HG02840 (cell line): Measurements from ENCODE around the gene RTP5.
"Not testable (repeated sequence)": the region's sequence is repeated elsewhere in the genome, so short reads cannot be mapped to it uniquely, and the experiment has no call there.

Experiments
- ATAC-seq: cut with Tn5 transposase; IDR thresholded peaks from one replicate; pipeline ENCODE4 v1.9.1; 2021; ENCODE audit warnings: mild to moderate bottlenecking, moderate library complexity, moderate number of reproducible peaks; ENCODE audit not compliant: unreplicated experiment, low FRiP score

The RTP5 gene

DNA sequence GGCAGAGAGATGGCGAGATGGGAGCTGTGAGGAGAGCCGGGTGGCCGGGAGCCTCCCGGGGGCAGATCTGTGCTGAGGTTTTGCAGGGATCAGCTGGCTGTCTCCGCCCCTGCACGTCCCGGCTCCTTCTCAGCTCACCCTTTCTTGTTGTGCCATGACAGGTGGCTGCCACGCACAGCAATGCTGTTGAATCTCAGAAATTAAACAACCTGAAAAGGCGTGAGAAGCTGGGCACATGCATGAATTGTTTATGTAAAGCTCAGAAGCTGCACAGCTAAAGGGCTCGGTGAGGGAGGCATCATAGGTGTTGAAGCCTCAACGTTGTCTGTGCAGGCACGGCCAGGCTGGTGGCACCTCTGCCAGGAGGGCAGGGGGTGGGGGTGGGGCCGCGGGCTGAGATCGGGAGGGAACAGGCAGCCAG is 858 bp upstream of the RTP5 start:
- no peak for ATAC-seq

DNA sequence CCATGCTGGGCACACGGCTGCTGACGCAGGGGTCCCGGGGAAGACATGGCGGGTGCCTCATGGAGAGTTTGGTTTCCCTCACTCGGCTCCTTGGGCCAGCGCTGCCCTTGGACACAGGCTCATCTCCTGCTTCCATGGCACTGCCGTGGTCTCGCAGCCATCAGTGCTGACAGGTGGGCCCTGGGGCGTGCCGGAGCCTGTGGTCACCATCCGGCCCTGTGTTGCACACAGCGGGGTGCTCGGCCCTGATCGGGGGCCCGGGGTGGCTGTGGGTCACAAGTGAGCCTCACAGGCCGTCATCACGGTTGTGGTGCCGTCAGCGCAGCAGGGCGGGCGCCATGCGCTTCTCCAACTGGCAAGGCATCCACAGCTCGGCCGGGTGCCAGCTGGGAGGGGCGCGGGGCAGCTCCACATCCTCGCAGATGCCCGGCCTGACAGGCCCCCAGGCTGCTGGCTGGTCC is 582 bp downstream of the RTP5 start:
- ATAC-seq = no peak

DNA sequence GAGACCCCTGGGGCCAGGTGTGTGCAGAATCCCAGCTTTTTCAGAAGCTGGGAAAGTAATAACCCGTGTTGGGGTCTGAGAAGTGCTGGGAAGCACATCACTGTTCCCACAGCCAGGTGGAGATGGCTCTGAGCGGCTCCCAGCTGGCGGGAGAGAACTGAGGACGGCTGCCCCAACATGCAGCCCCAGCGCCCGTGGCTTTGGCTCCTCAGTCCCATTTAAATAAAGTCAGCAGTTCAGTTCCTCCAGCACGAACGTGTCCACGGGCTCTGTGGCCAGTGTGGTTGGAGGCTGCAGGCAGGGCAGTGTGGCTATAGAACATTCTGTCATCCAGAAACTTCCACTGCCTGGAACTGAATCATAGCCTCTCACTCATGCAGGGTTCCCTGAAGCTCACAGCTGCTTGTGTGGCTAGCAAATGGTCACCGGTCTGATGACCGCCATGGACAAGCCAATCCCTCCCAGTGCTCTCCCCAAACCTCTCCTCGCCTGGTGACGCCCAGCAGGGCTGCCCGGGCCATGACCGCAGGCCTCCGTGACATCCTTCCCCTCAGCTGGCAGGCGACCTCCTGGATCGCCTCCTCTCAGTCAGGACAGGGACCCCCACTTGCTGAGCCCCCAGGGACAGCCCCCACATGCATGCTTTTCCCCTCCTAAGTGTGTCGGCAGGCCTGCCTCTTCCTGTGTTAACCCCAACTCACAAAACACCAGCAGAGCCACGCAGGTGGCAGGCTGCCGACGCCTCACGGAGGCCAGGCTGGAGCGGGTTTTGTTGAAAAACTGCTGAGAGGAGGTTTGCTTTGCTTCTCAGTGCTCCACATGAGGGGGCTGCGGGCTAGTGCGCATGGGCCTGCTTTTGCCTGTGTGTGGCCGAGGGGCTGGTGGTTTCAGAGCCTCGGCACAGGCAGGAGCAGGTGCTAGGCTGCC is 1.3 kb downstream of the RTP5 start:
- no peak for ATAC-seq

DNA sequence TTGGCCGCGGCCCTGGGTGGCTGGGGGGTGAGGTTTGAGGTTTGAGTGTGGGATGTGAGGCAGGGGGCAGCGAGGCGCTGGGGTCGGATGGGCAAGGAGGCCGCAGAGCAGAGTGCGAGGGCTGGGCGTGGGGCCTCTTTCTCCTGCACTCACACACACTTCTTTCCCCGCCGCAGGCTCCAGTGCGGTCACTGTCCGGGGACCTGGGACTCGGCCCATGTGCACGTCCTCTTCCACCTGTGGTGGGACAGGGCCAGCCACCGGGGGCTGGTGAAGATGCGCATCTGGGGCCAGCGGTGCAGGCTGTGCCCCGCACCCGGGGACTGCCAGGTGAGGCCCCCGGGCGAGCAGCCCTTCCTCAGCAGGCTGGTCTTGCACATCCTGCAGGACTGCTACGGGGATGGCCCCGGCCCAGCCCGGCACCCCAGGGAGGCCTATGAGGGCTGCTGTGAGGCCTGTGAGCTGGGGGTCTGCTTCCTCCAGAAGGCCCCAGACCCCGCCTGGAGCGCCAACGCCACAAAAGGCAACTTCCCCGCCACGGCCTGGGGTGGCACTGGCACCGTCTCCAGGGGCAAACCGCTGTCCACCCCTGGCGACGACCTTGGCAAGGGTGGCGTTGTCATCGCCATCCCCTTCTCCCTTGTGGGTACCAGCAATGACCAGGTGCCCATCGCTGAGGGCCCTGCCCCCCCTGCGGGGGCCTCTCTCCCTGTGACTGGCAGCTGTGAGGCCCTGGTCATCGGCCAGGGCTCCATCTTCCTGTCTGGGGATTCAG is 2.2 kb downstream of the RTP5 start:
- ATAC-seq = no peak

GRCh38 chr2:241872313-241872642 is 2.7 kb downstream of the RTP5 start:
- no peak for ATAC-seq

DNA sequence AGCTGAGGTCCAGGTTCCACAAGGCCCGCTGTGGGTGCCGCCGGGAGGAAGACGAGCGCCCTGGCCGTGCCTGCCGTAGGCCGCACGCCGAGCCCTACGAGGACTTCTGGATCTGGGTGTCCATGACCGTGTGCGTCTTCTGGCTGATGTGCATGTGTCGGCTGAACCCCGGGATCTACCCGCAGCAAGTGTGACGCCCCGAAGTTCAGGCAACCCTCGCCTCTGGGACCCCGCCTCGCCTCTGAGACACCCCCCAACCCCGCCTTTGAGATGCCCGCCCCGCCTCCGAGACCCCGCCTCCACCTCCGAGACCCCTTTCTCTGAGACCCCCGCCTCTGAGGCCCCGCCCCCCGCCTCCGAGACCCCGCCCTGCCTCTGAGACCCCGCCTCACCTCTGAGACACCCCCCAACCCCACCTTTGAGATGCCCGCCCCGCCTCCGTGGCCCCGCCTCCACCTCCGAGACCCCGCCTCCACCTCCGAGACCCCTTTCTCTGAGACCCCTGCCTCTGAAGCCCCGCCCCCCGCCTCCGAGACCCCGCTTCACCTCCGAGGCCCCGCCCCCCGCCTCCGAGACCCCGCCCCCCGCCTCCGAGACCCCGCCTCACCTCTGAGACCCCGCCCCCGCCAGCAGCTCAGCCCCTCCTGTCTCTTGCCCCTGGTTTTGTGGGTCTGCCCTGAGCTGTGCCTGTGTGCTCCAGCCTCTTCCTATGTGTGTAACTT is 3.7 kb downstream of the RTP5 start:
- ATAC-seq = no peak

DNA sequence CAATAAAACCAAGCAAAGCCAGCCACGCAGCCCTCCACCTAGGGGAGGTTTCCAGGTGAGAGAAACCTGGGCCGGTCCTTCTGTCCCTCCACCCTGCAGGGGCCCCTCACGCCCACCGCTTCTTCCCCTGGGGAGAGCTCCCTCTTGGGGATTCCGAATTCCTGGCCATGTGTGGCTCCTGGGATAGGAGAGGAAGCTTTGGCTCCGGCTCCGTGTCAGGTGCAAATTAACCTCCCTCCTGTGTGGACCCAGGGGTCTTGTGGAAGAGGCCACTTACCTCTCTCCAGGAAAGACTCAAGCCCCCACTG is 4.2 kb downstream of the RTP5 start:
- no peak for ATAC-seq

- ATAC-seq = no peak
Observed at GRCh38 chr2:241874277-241874925, 4.9 kb downstream of the RTP5 start.

GRCh38 chr2:241875754-241876527 is 6.4 kb downstream of the RTP5 start:
- ATAC-seq = not testable (repeated sequence)

- no peak for ATAC-seq
Observed at GRCh38 chr2:241876528-241877196, 7.1 kb downstream of the RTP5 start.

DNA sequence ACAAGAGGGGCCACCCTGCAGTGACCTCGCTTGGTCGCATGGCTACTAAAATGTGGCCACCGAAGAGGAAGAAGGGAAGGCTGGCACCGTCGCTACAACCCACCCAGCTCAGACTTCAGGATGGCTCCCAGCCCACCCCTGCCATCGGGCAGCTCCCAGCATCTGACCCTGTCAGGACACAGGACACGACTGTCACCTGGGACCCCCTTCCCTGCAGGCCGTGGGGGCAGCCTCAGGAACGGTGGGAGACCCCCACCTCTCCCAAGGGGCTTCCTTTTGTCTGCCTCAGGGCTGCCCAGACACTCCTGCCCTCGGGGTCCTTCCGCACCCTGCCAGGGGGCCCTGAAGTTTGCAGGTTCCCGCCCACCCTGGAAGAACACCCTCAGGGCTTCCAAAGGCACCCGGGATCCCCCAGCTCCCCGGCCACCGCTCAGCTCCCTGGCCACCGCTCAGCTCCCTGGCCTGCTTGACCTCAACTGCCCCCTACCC is 7.7 kb downstream of the RTP5 start:
- no peak for ATAC-seq

GRCh38 chr2:241877989-241878970 is 8.8 kb downstream of the RTP5 start:
- no peak for ATAC-seq

- no peak for ATAC-seq
Observed at GRCh38 chr2:241879326-241879725, 9.8 kb downstream of the RTP5 start.

- no peak for ATAC-seq
Observed at GRCh38 chr2:241880311-241881073, 11.0 kb downstream of the RTP5 start.

- peak; percentile 54 for ATAC-seq
Observed at GRCh38 chr2:241882091-241882625, 12.6 kb downstream of the RTP5 start.

GRCh38 chr2:241884951-241885290 is 15.4 kb downstream of the RTP5 start:
- no peak for ATAC-seq

DNA sequence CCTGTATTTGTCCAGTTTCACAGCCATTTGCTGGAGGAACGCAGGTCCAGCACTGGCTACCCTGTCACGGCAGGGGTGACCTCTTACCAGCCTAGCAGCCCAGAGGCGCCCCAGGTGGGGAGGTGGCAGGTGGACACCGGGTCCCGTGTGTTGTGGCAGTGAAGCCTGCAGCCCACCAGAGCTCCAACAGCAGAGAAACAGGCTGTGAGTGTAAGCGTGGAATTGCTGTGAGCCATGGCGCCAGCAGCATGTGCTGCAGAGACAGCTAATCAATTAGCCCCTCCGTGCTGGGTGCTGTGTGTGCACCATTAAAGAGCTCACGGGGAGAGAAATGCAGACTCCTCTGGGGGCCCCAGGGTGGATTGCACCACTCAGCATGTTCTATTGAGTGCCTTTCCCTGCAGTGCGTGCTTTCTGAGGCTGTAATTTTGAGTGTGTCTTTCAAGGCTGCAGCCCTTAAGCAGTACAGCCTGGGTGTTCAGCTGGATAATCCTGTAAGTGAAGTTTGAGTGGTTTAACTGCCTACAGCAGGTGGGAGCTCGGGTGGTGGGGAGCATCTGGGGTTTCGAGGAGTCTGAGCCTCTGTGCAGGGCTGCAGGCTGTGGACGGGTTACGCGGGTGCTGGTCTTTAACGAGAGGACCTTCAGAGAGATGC is 15.9 kb downstream of the RTP5 start:
- ATAC-seq = no peak
